Endothelial cell of umbilical vein (primary cell): ENCODE results near the gene NLGN1. TPM values are rescaled to one million over a fixed set of nuclear protein-coding genes. Genes with fewer than 3 reads are reported as not detected.

Experiments
- BruUV-seq: library from RNA; stranded (reverse); fragments of 400-500 nt; replicated peaks from 2 replicates; lab custom pipeline; 2021; lab: Mats Ljungman, UMichigan
- CTCF ChIA-PET: fragments of 300-600, 350-600 bp; sonication (Branson Sonifier 250); formaldehyde crosslinking; loops from one replicate; lab custom pipeline; 2021; ENCODE audit warnings: antibody characterized with exemption, inconsistent platforms; lab: Charles Lee
- POLR2A ChIA-PET: fragments of 300-600, 350-600 bp; sonication (Branson Sonifier 250); formaldehyde crosslinking; loops from one replicate; lab custom pipeline; 2021; ENCODE audit warnings: antibody characterized with exemption, inconsistent platforms; lab: Charles Lee
- DNase-seq: peaks from one replicate; pipeline ENCODE4 v3.0.0-alpha.2; 2011; ENCODE audit warnings: low read depth, low spot score
- FAIRE-seq: peaks from 2 replicates; lab custom pipeline; 2011; peaks lifted over from hg19 to GRCh38; lab: Jason Lieb, UNC
- H2AFZ ChIP-seq: 2 replicates; pipeline ENCODE4 v1.6.0; 2012; ENCODE audit warnings: low read depth, low read length, control low read depth, inconsistent platforms
- H3K27ac ChIP-seq: 2 replicates; pipeline ENCODE4 v1.5.1; 2011; ENCODE audit warnings: low read depth, mild to moderate bottlenecking, control low read depth, low read length, moderate library complexity; ENCODE audit not compliant: insufficient read depth
- H3K27me3 ChIP-seq, 2 experiments: 2 replicates each; pipeline versions ENCODE4 v1.6.0 to v1.6.1; 2011; ENCODE audit warnings: low read length in 2 of 2, mixed read lengths in 1 of 2; ENCODE audit not compliant: control insufficient read depth in 2 of 2, insufficient read depth in 2 of 2
- H3K36me3 ChIP-seq, 2 experiments: 2 replicates in 1 of 2; 3 replicates in 1 of 2; pipeline ENCODE4 v1.5.1; 2011; ENCODE audit warnings: low read length in 2 of 2, mild to moderate bottlenecking in 1 of 2, moderate library complexity in 1 of 2; ENCODE audit not compliant: control insufficient read depth in 2 of 2, insufficient read depth in 2 of 2; ENCODE audit errors: extremely low read depth in 1 of 2
- H3K4me1 ChIP-seq: 3 replicates; pipeline ENCODE4 v1.5.1; 2011; ENCODE audit warnings: mild to moderate bottlenecking, low read length; ENCODE audit not compliant: control insufficient read depth, insufficient read depth; ENCODE audit errors: extremely low read depth
- H3K4me2 ChIP-seq: 2 replicates; pipeline ENCODE4 v1.6.1; 2011; ENCODE audit warnings: low read length, control low read depth, mixed read lengths; ENCODE audit not compliant: insufficient read depth
- H3K4me3 ChIP-seq, 3 experiments: fragments of 200-600 bp in 1 of 3; sonication (generic), shearing (Covaris generic) in 1 of 3; replicated peaks in 1 of 3; 2 replicates each; pipeline ENCODE4 v1.5.1; 2011 to 2016; ENCODE audit warnings: control low read depth in 3 of 3, low read length in 3 of 3, mild to moderate bottlenecking in 2 of 3, inconsistent platforms in 1 of 3, low read depth in 1 of 3, moderate library complexity in 1 of 3; ENCODE audit not compliant: insufficient read depth in 1 of 3
- H3K79me2 ChIP-seq: 2 replicates; pipeline ENCODE4 v1.6.0; 2012; ENCODE audit warnings: low read length, inconsistent platforms; ENCODE audit not compliant: control insufficient read depth, insufficient read depth
- H3K9ac ChIP-seq: replicated peaks from 2 replicates; pipeline ENCODE3; 2011; ENCODE audit warnings: low read length, control low read depth; ENCODE audit not compliant: insufficient read depth; ENCODE audit errors: extremely low read depth
- H3K9me1 ChIP-seq: replicated peaks from 3 replicates; pipeline ENCODE4 v1.6.0; 2011; ENCODE audit warnings: mild to moderate bottlenecking, low read length; ENCODE audit not compliant: control insufficient read depth, insufficient read depth; ENCODE audit errors: extremely low read depth
- H3K9me3 ChIP-seq: replicated peaks from 2 replicates; pipeline ENCODE4 v1.5.1; 2012; ENCODE audit warnings: low read length, inconsistent platforms; ENCODE audit not compliant: control insufficient read depth, insufficient read depth
- H4K20me1 ChIP-seq: replicated peaks from 2 replicates; pipeline ENCODE3; 2011; ENCODE audit warnings: mild to moderate bottlenecking, low read length; ENCODE audit not compliant: control insufficient read depth, insufficient read depth; ENCODE audit errors: extremely low read depth
- CTCF ChIP-seq, 2 donors: IDR thresholded peaks; 1 replicate in 1 of 2; 2 replicates in 1 of 2; pipeline ENCODE4 v1.5.1; 2011; ENCODE audit warnings: low read length in 2 of 2, mild to moderate bottlenecking in 2 of 2, moderate library complexity in 2 of 2, control low read depth in 1 of 2, inconsistent platforms in 1 of 2, low read depth in 1 of 2; ENCODE audit not compliant: insufficient read depth in 1 of 2; ENCODE audit errors: extremely low read depth in 1 of 2
- EZH2 ChIP-seq: IDR thresholded peaks from 2 replicates; pipeline ENCODE4 v1.6.1; 2012; ENCODE audit warnings: borderline replicate concordance, low read depth, mild to moderate bottlenecking, moderate library complexity, low read length, inconsistent platforms; ENCODE audit not compliant: severe bottlenecking
- FOS ChIP-seq: IDR thresholded peaks from 2 replicates; pipeline ENCODE4 v1.6.1; 2011; ENCODE audit warnings: mild to moderate bottlenecking, low read length, moderate library complexity, borderline replicate concordance; ENCODE audit not compliant: insufficient read depth
- GATA2 ChIP-seq: IDR thresholded peaks from 2 replicates; pipeline ENCODE4 v1.7.0; 2011; ENCODE audit warnings: low read depth, mild to moderate bottlenecking, moderate library complexity, mixed read lengths, low read length; ENCODE audit not compliant: insufficient read length, insufficient read depth
- JUN ChIP-seq: IDR thresholded peaks from 2 replicates; pipeline ENCODE4 v1.6.1; 2011; ENCODE audit warnings: borderline replicate concordance, low read depth; ENCODE audit not compliant: insufficient read length, insufficient read depth
- MYC ChIP-seq: IDR thresholded peaks from one replicate; pipeline ENCODE4 v1.6.1; 2011; ENCODE audit warnings: mild to moderate bottlenecking, low read depth, low read length
- POLR2A ChIP-seq: IDR thresholded peaks from 2 replicates; pipeline ENCODE4 v1.6.1; 2012; ENCODE audit warnings: low read depth, mild to moderate bottlenecking, control low read depth, low read length
- POLR2AphosphoS5 ChIP-seq: IDR thresholded peaks from 2 replicates; pipeline ENCODE4 v1.6.1; 2012; ENCODE audit warnings: low read depth, mild to moderate bottlenecking, control low read depth, low read length, moderate library complexity; ENCODE audit not compliant: insufficient read depth
- dilution Hi-C: fragments of 300-500 bp; cut with MboI; formaldehyde crosslinking; loops from one replicate; pipeline ENCODE4 v1.15.0; 2019; ENCODE audit warnings: low sequenced_read_pairs; ENCODE audit not compliant: extremely low pct_ligation_motif_present
- intact Hi-C: fragments of 100-400 bp; cut with micrococcal nuclease; formaldehyde crosslinking; loops from one replicate; pipeline ENCODE4 v1.10.0; 2022
- polyA plus RNA-seq, 4 experiments: library from polyadenylated mRNA; depleted of rRNA in 3 of 4; stranded (reverse) in 3 of 4; unstranded in 1 of 4; fragments of >200 nt; gene quantifications; 2 replicates each; pipeline versions ENCODE4 v1.2.1 to v1.2.3, GENCODE V29; 2011 to 2012; ENCODE audit warnings: missing spikeins in 1 of 4
- total RNA-seq: library from RNA; stranded (reverse); gene quantifications from 2 replicates; pipeline ENCODE4 v1.2.3, GENCODE V29; 2021
- TF ChIP-seq, protein P1 (sequence below): IDR thresholded peaks from 2 replicates; pipeline ENCODE4 v1.6.1; 2011; ENCODE audit not compliant: insufficient read depth, insufficient read length

NLGN1 gene
- total and polyA plus RNA-seq, 2 donors (not counting 3 experiments of a cell fraction or from before 2014, with no cell fraction given): 7.9 to 16.3 TPM

GRCh38 chr3:173702561-173702960 lies 305.0 kb downstream of the NLGN1 start:
- Histone ChIP-seq H3K27ac (no peak overlapping the region), H3K4me2 (no peak overlapping the region), H3K79me2 (no peaks in the 10 kb centered on the region), H4K20me1 (no peaks in the 10 kb centered on the region), H3K4me1 (no peaks in the 10 kb centered on the region), H3K9me3 (no peaks in the 10 kb centered on the region), H2AFZ (no peak overlapping the region), H3K27me3 (no peaks in the 10 kb centered on the region), H3K9ac (no peak overlapping the region), H3K36me3 (no peaks in the 10 kb centered on the region), H3K9me1 (peaks cover 2% of the 10 kb centered on the region), H3K4me3 (no peak overlapping the region)
- FAIRE-seq (no peak), DNase-seq (no peak)
- POLR2A ChIA-PET: no interaction called here
- no TSS peak for BruUV-seq
- CTCF ChIA-PET: no interaction called here
- TF ChIP-seq JUN (no peak), MYC (no peak), FOS (no peak)
- dilution Hi-C loops: no loop called here
- intact Hi-C loops: no loop called here

- intact Hi-C loops (no loop called here), dilution Hi-C loops (no loop called here)
- Histone ChIP-seq H3K4me1 (no peaks in the 10 kb centered on the region), H3K4me2 (no peak overlapping the region), H3K4me3 (no peak overlapping the region), H3K27ac (no peak overlapping the region), H3K9ac (no peak overlapping the region), H2AFZ (no peak overlapping the region), H3K9me1 (peaks cover 2% of the 10 kb centered on the region), H3K9me3 (no peaks in the 10 kb centered on the region), H4K20me1 (no peaks in the 10 kb centered on the region), H3K27me3 (no peaks in the 10 kb centered on the region), H3K79me2 (no peaks in the 10 kb centered on the region), H3K36me3 (no peaks in the 10 kb centered on the region)
- ChIA-PET POLR2A (no interaction called here), CTCF (interaction anchor here (1.0 kb wide), 1 partner anchor 28 kb away, joined by 3 read pairs; no protein-coding TSS in a partner anchor)
- BruUV-seq: no TSS peak
- DNase-seq (no peak), FAIRE-seq (no peak)
- TF ChIP-seq FOS (no peak), POLR2A (no peak), JUN (no peak), POLR2AphosphoS5 (no peak), CTCF (IDR thresholded peaks at IDR 0.05; ENCODE audit: extremely low read depth in 1 of 2, insufficient read depth in 1 of 2, low read depth in 1 of 2, low read length in 2 of 2) (no peak), MYC (no peak), GATA2 (no peak), EZH2 (no peak)
- TF ChIP-seq, protein P1, sequence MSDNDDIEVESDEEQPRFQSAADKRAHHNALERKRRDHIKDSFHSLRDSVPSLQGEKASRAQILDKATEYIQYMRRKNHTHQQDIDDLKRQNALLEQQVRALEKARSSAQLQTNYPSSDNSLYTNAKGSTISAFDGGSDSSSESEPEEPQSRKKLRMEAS: no peak
Observed at GRCh38 chr3:173703771-173704170, 306.2 kb downstream of the NLGN1 start.
